GM12878 (cell line): ENCODE measurements around the gene FSHR. TPM values are rescaled to one million over a fixed set of nuclear protein-coding genes. Genes with fewer than 3 reads are reported as not detected.

ENCODE experiments used
- ATAC-seq: fragments of 200-7000 bp; cut with Tn5 transposase; 3 replicates; pipeline ENCODE4 v1.9.1; 2020; ENCODE audit warnings: mild to moderate bottlenecking, moderate library complexity
- BruUV-seq: library from RNA; stranded (reverse); fragments of 400-500 nt; replicated peaks from 2 replicates; lab custom pipeline; 2021; lab: Mats Ljungman, UMichigan
- CTCF ChIA-PET: fragments of 300-600 bp; sonication (Branson Sonifier 250); formaldehyde crosslinking; extraction: SDS; loops from one replicate; lab custom pipeline; 2021; ENCODE audit warnings: inconsistent platforms; lab: Yijun Ruan, JAX
- POLR2A ChIA-PET: fragments of 350-600 bp; formaldehyde crosslinking; extraction: SDS; loops from one replicate; lab custom pipeline; 2021; ENCODE audit warnings: inconsistent platforms; lab: Charles Lee
- RAD21 ChIA-PET: fragments of 300-600 bp; sonication (Branson Sonifier 250); formaldehyde crosslinking; loops from one replicate; lab custom pipeline; 2023; ENCODE audit warnings: antibody characterized with exemption; ENCODE audit not compliant: unreplicated experiment; lab: Charles Lee
- SMC1A ChIA-PET: fragments of 300-600 bp; sonication (Branson Sonifier 250); formaldehyde crosslinking; loops from one replicate; lab custom pipeline; 2023; ENCODE audit not compliant: unreplicated experiment, uncharacterized antibody; lab: Charles Lee
- DNase-seq: peaks from one replicate; pipeline ENCODE4 v3.0.0-alpha.2; 2011; ENCODE audit warnings: low read depth, low spot score
- FAIRE-seq: peaks from 3 replicates; lab custom pipeline; 2011; peaks lifted over from hg19 to GRCh38; lab: Jason Lieb, UNC
- H2AFZ ChIP-seq: 2 replicates; pipeline ENCODE4 v1.6.0; 2011; ENCODE audit warnings: low read depth, low read length, control low read depth; ENCODE audit not compliant: control insufficient read depth
- H3K27ac ChIP-seq: 2 replicates; pipeline ENCODE4 v1.5.1; 2011; ENCODE audit warnings: control low read depth; ENCODE audit not compliant: control insufficient read depth, insufficient read depth
- H3K27me3 ChIP-seq, 2 experiments: replicated peaks in 1 of 2; 2 replicates each; pipeline versions ENCODE4 v1.6.0 to v1.6.1; 2011; ENCODE audit warnings: low read length in 1 of 2; ENCODE audit not compliant: control insufficient read depth in 2 of 2, insufficient read depth in 2 of 2
- H3K36me3 ChIP-seq, 2 experiments: 2 replicates each; pipeline ENCODE4 v1.5.1; 2011; ENCODE audit warnings: low read length in 1 of 2; ENCODE audit not compliant: control insufficient read depth in 2 of 2, insufficient read depth in 2 of 2
- H3K4me1 ChIP-seq: 2 replicates; pipeline ENCODE4 v1.6.1; 2011; ENCODE audit warnings: mild to moderate bottlenecking, low read length, moderate library complexity, mixed read lengths; ENCODE audit not compliant: control insufficient read depth, insufficient read depth
- H3K4me2 ChIP-seq: 2 replicates; pipeline ENCODE4 v1.6.0; 2011; ENCODE audit warnings: control low read depth; ENCODE audit not compliant: control insufficient read depth, insufficient read depth
- H3K4me3 ChIP-seq: fragments of 200-600 bp; sonication (generic); 2 replicates; pipeline ENCODE4 v1.5.1; 2016
- H3K79me2 ChIP-seq: 2 replicates; pipeline ENCODE4 v1.6.0; 2011; ENCODE audit warnings: low read length; ENCODE audit not compliant: control insufficient read depth, insufficient read depth
- H3K9ac ChIP-seq: 2 replicates; pipeline ENCODE4 v1.8.0; 2011; ENCODE audit warnings: low read length, control low read depth, mixed read lengths; ENCODE audit not compliant: control insufficient read depth, insufficient read depth
- H3K9me3 ChIP-seq: replicated peaks from 3 replicates; pipeline ENCODE4 v1.5.1; 2011; ENCODE audit warnings: mild to moderate bottlenecking, low read length; ENCODE audit not compliant: control insufficient read depth, insufficient read depth
- H4K20me1 ChIP-seq: 2 replicates; pipeline ENCODE4 v1.6.0; 2011; ENCODE audit not compliant: control insufficient read depth, insufficient read depth
- CREM ChIP-seq: IDR thresholded peaks from 2 replicates; pipeline ENCODE4 v1.6.1; 2014; ENCODE audit warnings: antibody characterized with exemption, low read depth
- JUND ChIP-seq: IDR thresholded peaks from 2 replicates; pipeline ENCODE4 v1.6.1; 2012; ENCODE audit warnings: low read depth, mild to moderate bottlenecking, low read length, improper control_type of control experiment, moderate library complexity
- MEF2A ChIP-seq: IDR thresholded peaks from 2 replicates; pipeline ENCODE4 v1.6.1; 2011; ENCODE audit warnings: low read depth, mild to moderate bottlenecking, low read length, moderate library complexity; ENCODE audit not compliant: insufficient read depth
- NR2C2 ChIP-seq: IDR thresholded peaks from 2 replicates; pipeline ENCODE4 v1.6.1; 2011; ENCODE audit warnings: borderline replicate concordance, low read depth; ENCODE audit not compliant: control insufficient read depth, insufficient read length
- RUNX3 ChIP-seq: IDR thresholded peaks from 2 replicates; pipeline ENCODE4 v1.6.1; 2012; ENCODE audit warnings: low read length, inconsistent platforms
- SIN3A ChIP-seq: IDR thresholded peaks from 2 replicates; pipeline ENCODE4 v1.6.1; 2012; ENCODE audit warnings: low read depth, low read length, improper control_type of control experiment
- TARDBP ChIP-seq: IDR thresholded peaks from 2 replicates; pipeline ENCODE4 v1.6.1; 2016; ENCODE audit warnings: borderline replicate concordance
- USF2 ChIP-seq: IDR thresholded peaks from 2 replicates; pipeline ENCODE4 v1.6.1; 2011; ENCODE audit warnings: low read depth, low read length, improper control_type of control experiment, borderline replicate concordance
- ZNF207 ChIP-seq: fragments of 450-650 bp; IDR thresholded peaks from 2 replicates; pipeline ENCODE4 v1.6.1; 2014; ENCODE audit warnings: antibody characterized with exemption, mild to moderate bottlenecking, borderline replicate concordance
- WGBS: methylation state at CpG from one replicate; pipeline ENCODE4 v1.1.6; 2016; ENCODE audit warnings: low lambda C conversion rate; ENCODE audit not compliant: insufficient replicate concordance, insufficient coverage; ENCODE audit errors: missing lambda C conversion rate; 5-methylcytosine and 5-hydroxymethylcytosine counted together
- in situ Hi-C: fragments of 300-500 bp; cut with MboI; formaldehyde crosslinking; loops from 9 replicates; pipeline ENCODE4 v1.14.3; 2018; ENCODE audit warnings: mixed read lengths
- intact Hi-C: fragments of 100-400 bp; cut with micrococcal nuclease; formaldehyde crosslinking; loops from one replicate; pipeline ENCODE4 v1.14.2; 2022; ENCODE audit not compliant: unreplicated experiment
- polyA plus RNA-seq, 11 experiments: library from polyadenylated mRNA; depleted of rRNA in 4 of 11; unstranded in 6 of 11; stranded (reverse) in 5 of 11; fragments of >200 nt; fragmentation: Nextera tagmentation in 4 of 11; fragmentation: Illumina TruSeq in 1 of 11; extraction: Ambion mirVana in 4 of 11; extraction: Trizol in 1 of 11; gene quantifications; 1 replicate in 1 of 11; 2 replicates in 10 of 11; pipeline versions ENCODE4 v1.2.1 to v1.2.3, GENCODE V29; 2011 to 2016; ENCODE audit warnings: inconsistent platforms in 2 of 11, missing spikeins in 2 of 11, low read depth in 1 of 11
- total RNA-seq, 4 experiments: library from RNA; depleted of rRNA in 3 of 4; stranded (reverse); fragments of >200 nt in 3 of 4; fragmentation: Illumina TruSeq in 1 of 4; extraction: Trizol in 1 of 4; gene quantifications; 2 replicates each; pipeline versions ENCODE4 v1.2.1 to v1.2.3, GENCODE V29; 2013 to 2021
- TF ChIP-seq, protein P1 (sequence below): fragments of 450-650 bp; IDR thresholded peaks from 2 replicates; pipeline ENCODE4 v1.6.1; 2016; ENCODE audit warnings: mild to moderate bottlenecking

Gene FSHR
- total and polyA plus RNA-seq, 10 of the 15 experiments (the other 5 are each of a cell fraction or from before 2014, with no cell fraction given), result not detected

DNA sequence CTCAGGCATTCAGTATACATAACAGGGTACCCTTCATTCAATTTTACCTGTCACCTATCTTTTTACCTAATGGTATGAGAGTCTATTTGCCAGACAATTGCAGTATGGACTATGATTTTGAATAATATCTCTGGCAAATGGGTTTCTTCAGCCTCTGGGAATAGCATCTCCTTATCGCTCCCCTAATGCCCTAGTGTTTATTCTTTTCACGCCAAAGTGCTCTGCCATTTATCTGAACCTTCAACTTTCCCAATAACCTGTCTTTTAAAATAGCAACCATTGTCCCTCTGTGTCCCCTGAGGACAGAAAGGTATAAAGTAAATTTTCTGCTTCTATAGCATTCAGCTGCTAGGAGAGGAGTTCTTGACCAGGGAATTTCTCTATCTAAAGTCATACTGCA, 45.0 kb upstream of the FSHR start:
- Histone ChIP-seq H4K20me1 (no peaks in the 10 kb centered on the region), H3K4me1 (no peaks in the 10 kb centered on the region), H3K9me3 (no peaks in the 10 kb centered on the region), H2AFZ (no peak overlapping the region), H3K4me3 (no peak overlapping the region), H3K79me2 (no peaks in the 10 kb centered on the region), H3K27ac (no peak overlapping the region), H3K4me2 (no peak overlapping the region), H3K36me3 (no peaks in the 10 kb centered on the region), H3K27me3 (no peaks in the 10 kb centered on the region), H3K9ac (no peak overlapping the region)
- DNase-seq (no peak), ATAC-seq (no peak), FAIRE-seq (no peak)
- no peak for TF ChIP-seq USF2
- no peak for TF ChIP-seq RUNX3
- TF ChIP-seq NR2C2, result no peak
- TF ChIP-seq, protein P1, sequence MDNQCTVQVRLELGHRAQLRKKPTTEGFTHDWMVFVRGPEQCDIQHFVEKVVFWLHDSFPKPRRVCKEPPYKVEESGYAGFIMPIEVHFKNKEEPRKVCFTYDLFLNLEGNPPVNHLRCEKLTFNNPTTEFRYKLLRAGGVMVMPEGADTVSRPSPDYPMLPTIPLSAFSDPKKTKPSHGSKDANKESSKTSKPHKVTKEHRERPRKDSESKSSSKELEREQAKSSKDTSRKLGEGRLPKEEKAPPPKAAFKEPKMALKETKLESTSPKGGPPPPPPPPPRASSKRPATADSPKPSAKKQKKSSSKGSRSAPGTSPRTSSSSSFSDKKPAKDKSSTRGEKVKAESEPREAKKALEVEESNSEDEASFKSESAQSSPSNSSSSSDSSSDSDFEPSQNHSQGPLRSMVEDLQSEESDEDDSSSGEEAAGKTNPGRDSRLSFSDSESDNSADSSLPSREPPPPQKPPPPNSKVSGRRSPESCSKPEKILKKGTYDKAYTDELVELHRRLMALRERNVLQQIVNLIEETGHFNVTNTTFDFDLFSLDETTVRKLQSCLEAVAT, result no peak
- TF ChIP-seq SIN3A, result no peak
- no peak for TF ChIP-seq JUND
- no peak for TF ChIP-seq TARDBP
- no peak for TF ChIP-seq CREM
- TF ChIP-seq MEF2A, result no peak
- TF ChIP-seq ZNF207, result no peak
- ChIA-PET RAD21 (no interaction called here), SMC1A (no interaction called here), CTCF (no interaction called here), POLR2A (no interaction called here)
- intact Hi-C loops (no loop called here), in situ Hi-C loops (no loop called here)
- BruUV-seq, result no TSS peak
- whole genome bisulfite sequencing, result 11% methylated on average over 2 of the region's 2 CpGs
